Erythroblast (primary cell): ENCODE measurements around the gene SALL4.

ENCODE experiments used
- GATA1 ChIP-seq: IDR thresholded peaks from 2 replicates; pipeline ENCODE4 v1.6.1; 2011; ENCODE audit warnings: low read depth, mild to moderate bottlenecking, control low read depth, low read length, moderate library complexity
- POLR2A ChIP-seq: IDR thresholded peaks from 2 replicates; pipeline ENCODE4 v1.6.1; 2011; ENCODE audit warnings: mild to moderate bottlenecking, low read length

GRCh38 chr20:51797357-51798025, 4.8 kb downstream of the SALL4 start:
- TF ChIP-seq POLR2A (no peak), GATA1 (no peak)
